ENCODE data around the gene DNAH2.

The DNAH2 gene

DNA sequence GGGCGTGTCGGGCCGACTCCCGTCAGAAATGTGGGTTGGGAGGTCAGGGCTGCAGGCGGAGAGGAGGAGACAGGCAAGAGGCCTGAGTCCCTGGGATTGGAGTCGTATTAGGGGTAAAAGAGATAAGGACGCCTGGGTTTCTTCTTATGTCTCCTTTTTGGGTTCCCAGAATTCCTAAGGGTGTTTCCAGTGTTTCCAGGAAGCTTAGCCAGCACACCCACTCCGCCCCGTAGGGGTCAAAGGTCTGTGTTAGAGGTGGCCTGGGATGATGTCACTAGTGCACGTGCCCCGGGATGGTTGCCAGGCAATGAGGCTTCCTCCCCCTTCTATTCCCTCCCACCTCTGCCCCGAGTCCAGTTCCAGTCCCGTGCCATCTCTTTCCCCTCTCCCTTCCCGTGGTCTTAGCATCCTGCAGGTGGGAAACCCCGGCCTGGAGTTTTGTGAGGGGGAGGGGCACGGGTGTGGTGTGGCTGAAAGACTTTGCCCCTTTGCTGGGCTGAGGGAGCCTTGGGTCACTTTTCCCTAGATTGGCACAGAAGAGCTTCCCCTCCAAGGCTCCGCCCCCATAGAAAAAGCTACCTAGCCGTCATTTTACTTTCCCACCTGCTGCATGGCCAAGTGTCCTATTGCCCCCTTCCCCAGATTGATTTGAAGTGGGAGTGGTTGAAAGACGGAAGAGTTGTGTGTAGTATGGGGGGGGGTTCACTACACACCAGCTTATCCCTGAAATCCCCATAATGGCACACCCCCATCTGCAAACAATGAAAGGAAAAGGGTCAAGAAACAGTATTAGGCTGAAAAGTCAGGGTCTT, 119.3 kb downstream of the DNAH2 start (continued):
- peak; percentile 65; the same call in 1 of the 2 replicates for TF ChIP-seq ZNF221 (tag by site-specific recombination; IDR thresholded peaks at IDR 0.05; ENCODE audit: borderline replicate concordance)
- peak; percentile 100 for TF ChIP-seq KLF8 (tag by site-specific recombination; IDR thresholded peaks at IDR 0.05)
- TF ChIP-seq ZNF146 (tag by site-specific recombination; IDR thresholded peaks at IDR 0.05) = peak; percentile 76
- TF ChIP-seq ZNF785 (tag by site-specific recombination; IDR thresholded peaks at IDR 0.05) = peak; percentile 68; the same call in 1 of the 2 replicates
- peak; percentile 94 for TF ChIP-seq ZBTB8A (tag by site-specific recombination; IDR thresholded peaks at IDR 0.05)
- TF ChIP-seq, protein P1, sequence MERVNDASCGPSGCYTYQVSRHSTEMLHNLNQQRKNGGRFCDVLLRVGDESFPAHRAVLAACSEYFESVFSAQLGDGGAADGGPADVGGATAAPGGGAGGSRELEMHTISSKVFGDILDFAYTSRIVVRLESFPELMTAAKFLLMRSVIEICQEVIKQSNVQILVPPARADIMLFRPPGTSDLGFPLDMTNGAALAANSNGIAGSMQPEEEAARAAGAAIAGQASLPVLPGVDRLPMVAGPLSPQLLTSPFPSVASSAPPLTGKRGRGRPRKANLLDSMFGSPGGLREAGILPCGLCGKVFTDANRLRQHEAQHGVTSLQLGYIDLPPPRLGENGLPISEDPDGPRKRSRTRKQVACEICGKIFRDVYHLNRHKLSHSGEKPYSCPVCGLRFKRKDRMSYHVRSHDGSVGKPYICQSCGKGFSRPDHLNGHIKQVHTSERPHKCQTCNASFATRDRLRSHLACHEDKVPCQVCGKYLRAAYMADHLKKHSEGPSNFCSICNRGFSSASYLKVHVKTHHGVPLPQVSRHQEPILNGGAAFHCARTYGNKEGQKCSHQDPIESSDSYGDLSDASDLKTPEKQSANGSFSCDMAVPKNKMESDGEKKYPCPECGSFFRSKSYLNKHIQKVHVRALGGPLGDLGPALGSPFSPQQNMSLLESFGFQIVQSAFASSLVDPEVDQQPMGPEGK (tag by site-specific recombination; IDR thresholded peaks at IDR 0.05) = peak; percentile 100
- peak; percentile 99 for TF ChIP-seq BCL11B (tag by site-specific recombination; IDR thresholded peaks at IDR 0.05; ENCODE audit: low read depth)
- no peak for TF ChIP-seq ZNF426 (tag by site-specific recombination; IDR thresholded peaks at IDR 0.05)
- TF ChIP-seq YY2 (tag by site-specific recombination; IDR thresholded peaks at IDR 0.05) = peak; percentile 77
- TF ChIP-seq ZNF529 (tag by site-specific recombination; IDR thresholded peaks at IDR 0.05; ENCODE audit: insufficient replicate concordance) = no peak
- TF ChIP-seq ZNF521 (tag by site-specific recombination; IDR thresholded peaks at IDR 0.05) = no peak
- no peak for TF ChIP-seq ZNF549 (tag by site-specific recombination; IDR thresholded peaks at IDR 0.05)
- TF ChIP-seq, protein P2, sequence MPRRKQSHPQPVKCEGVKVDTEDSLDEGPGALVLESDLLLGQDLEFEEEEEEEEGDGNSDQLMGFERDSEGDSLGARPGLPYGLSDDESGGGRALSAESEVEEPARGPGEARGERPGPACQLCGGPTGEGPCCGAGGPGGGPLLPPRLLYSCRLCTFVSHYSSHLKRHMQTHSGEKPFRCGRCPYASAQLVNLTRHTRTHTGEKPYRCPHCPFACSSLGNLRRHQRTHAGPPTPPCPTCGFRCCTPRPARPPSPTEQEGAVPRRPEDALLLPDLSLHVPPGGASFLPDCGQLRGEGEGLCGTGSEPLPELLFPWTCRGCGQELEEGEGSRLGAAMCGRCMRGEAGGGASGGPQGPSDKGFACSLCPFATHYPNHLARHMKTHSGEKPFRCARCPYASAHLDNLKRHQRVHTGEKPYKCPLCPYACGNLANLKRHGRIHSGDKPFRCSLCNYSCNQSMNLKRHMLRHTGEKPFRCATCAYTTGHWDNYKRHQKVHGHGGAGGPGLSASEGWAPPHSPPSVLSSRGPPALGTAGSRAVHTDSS (tag by site-specific recombination; IDR thresholded peaks at IDR 0.05) = peak; percentile 76
- TF ChIP-seq ZNF561 (tag by site-specific recombination; IDR thresholded peaks at IDR 0.05; ENCODE audit: borderline replicate concordance) = peak; percentile 97
- TF ChIP-seq ZNF138 (tag by site-specific recombination; IDR thresholded peaks at IDR 0.05; ENCODE audit: borderline replicate concordance) = no peak
- TF ChIP-seq ZNF658 (tag by site-specific recombination; IDR thresholded peaks at IDR 0.05) = no peak
- TF ChIP-seq, protein P3, sequence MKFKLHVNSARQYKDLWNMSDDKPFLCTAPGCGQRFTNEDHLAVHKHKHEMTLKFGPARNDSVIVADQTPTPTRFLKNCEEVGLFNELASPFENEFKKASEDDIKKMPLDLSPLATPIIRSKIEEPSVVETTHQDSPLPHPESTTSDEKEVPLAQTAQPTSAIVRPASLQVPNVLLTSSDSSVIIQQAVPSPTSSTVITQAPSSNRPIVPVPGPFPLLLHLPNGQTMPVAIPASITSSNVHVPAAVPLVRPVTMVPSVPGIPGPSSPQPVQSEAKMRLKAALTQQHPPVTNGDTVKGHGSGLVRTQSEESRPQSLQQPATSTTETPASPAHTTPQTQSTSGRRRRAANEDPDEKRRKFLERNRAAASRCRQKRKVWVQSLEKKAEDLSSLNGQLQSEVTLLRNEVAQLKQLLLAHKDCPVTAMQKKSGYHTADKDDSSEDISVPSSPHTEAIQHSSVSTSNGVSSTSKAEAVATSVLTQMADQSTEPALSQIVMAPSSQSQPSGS (tag by site-specific recombination; IDR thresholded peaks at IDR 0.05; ENCODE audit: low read depth) = peak; percentile 97
- no peak; the same call in 1 of the 2 replicates for TF ChIP-seq ZFP41 (tag by site-specific recombination; IDR thresholded peaks at IDR 0.05; ENCODE audit: borderline replicate concordance)
- no peak for TF ChIP-seq MEIS1 (CRISPR knock-in tag; IDR thresholded peaks at IDR 0.05; ENCODE audit: borderline replicate concordance)
- TF ChIP-seq, protein P4, sequence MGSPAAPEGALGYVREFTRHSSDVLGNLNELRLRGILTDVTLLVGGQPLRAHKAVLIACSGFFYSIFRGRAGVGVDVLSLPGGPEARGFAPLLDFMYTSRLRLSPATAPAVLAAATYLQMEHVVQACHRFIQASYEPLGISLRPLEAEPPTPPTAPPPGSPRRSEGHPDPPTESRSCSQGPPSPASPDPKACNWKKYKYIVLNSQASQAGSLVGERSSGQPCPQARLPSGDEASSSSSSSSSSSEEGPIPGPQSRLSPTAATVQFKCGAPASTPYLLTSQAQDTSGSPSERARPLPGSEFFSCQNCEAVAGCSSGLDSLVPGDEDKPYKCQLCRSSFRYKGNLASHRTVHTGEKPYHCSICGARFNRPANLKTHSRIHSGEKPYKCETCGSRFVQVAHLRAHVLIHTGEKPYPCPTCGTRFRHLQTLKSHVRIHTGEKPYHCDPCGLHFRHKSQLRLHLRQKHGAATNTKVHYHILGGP (tag by site-specific recombination; IDR thresholded peaks at IDR 0.05) = peak; percentile 81
- TF ChIP-seq ZNF112 (tag by site-specific recombination; IDR thresholded peaks at IDR 0.05) = no peak
- TF ChIP-seq GFI1B (tag by site-specific recombination; IDR thresholded peaks at IDR 0.05) = peak; percentile 61
- peak; percentile 93 for TF ChIP-seq ZNF2 (tag by site-specific recombination; IDR thresholded peaks at IDR 0.05)
- peak; percentile 97 for TF ChIP-seq ZXDB (tag by site-specific recombination; IDR thresholded peaks at IDR 0.05)
- TF ChIP-seq, protein P5, sequence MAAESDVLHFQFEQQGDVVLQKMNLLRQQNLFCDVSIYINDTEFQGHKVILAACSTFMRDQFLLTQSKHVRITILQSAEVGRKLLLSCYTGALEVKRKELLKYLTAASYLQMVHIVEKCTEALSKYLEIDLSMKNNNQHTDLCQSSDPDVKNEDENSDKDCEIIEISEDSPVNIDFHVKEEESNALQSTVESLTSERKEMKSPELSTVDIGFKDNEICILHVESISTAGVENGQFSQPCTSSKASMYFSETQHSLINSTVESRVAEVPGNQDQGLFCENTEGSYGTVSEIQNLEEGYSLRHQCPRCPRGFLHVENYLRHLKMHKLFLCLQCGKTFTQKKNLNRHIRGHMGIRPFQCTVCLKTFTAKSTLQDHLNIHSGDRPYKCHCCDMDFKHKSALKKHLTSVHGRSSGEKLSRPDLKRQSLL (tag by site-specific recombination; IDR thresholded peaks at IDR 0.05) = peak; percentile 72; the same call in 1 of the 2 replicates
- TF ChIP-seq ZFP69B (tag by site-specific recombination; IDR thresholded peaks at IDR 0.05) = peak; percentile 98
- TF ChIP-seq MYNN (tag by site-specific recombination; IDR thresholded peaks at IDR 0.05; ENCODE audit: borderline replicate concordance) = peak; percentile 84
- TF ChIP-seq, protein P6, sequence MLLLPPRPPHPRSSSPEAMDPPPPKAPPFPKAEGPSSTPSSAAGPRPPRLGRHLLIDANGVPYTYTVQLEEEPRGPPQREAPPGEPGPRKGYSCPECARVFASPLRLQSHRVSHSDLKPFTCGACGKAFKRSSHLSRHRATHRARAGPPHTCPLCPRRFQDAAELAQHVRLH (tag by site-specific recombination; IDR thresholded peaks at IDR 0.05) = peak; percentile 94
- TF ChIP-seq ZNF791 (tag by site-specific recombination; IDR thresholded peaks at IDR 0.05) = no peak

All from HEK293 (cell line).